HG02678 (cell line): ENCODE data around the gene ITGA4.

ENCODE experiments used
- ATAC-seq: cut with Tn5 transposase; IDR thresholded peaks from one replicate; pipeline ENCODE4 v1.9.1; 2021; ENCODE audit warnings: mild to moderate bottlenecking, moderate library complexity; ENCODE audit not compliant: unreplicated experiment

Gene ITGA4

DNA sequence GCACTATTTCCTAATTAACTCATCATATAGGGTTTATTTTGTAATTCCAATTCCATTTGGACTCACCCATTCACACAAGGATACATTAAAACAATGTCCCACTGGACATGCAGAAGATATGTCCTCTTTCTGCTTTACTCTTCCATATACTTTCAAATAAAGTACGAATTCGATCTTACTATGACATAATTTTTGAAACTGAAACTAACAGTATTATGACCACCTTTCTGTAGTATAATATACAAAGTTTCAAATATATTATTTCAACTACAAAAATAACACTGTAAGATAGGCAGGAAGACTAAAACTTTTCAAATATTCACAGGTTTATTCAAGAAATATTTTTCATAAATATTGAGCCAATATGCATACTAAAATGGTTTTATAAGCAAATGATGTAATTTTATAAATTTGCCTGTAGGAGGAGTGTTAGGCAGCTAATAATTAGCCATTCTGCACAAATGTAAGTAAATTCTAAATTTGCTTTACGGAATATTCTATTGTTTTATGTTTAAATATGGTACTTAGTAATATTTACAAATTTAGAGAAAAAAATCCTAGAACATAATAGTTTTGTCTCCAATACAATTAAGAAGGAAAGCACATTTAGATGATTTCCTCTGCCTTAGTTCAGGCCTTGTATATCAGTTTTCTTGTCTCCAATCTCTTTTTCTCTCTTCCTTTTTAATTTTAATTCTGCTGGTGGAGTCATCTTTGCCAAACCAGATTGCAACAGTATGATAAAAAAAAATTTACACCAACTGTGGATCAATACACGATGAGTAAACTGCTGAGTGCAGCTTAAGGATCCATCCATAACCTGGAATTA is 113.9 kb downstream of the ITGA4 start:
- peak; percentile 38 for ATAC-seq

DNA sequence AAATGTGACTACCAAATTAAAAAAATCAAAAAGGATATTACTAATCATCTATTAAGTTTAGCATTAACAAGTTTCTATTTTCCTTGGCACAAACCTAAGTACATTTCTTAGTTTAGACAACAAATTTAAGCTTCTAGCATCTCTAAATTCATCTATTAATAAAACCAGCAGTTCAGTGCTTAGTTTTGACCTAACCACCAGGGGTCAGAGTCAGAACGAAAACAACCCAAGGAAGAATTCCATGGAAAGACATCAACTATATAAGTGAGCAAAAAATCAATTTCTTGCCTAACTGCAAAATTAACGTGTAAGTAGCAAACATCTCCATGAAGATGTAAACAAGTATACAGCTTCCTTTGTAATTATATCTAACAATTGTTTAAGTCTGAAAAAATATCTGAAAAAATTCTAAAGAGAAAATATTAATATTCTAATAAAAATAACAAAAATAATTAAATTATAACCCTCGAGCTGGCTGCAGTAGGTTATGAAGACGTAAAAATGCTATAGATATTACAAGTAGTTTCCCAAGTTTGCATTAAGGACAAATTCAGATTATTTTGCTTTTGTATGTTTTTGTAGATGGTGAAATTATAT is 116.1 kb downstream of the ITGA4 start:
- no peak for ATAC-seq

GRCh38 chr2:181574321-181574720 is 117.1 kb downstream of the ITGA4 start:
- no peak for ATAC-seq

- no peak for ATAC-seq
Measured at GRCh38 chr2:181575024-181575649, 118.0 kb downstream of the ITGA4 start.

DNA sequence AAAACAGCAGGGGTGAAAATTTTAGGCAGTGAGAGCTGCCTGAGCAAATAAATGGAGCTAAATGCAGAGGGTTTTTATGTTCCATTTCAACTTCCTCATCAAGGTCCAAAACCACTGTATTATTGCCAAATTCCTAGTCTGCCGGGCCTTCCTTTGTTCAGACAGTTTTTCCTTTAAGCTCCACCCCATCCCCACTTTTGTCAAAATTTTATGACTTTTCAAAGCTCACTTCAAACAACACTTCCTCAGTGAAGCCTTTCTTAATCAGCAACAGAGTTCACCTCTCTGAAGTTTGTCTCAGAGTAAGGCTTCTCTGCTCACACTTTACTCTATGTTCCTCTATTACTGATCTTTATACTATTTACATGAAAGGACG is 118.5 kb downstream of the ITGA4 start:
- ATAC-seq, result no peak

GRCh38 chr2:181576431-181576830 is 119.2 kb downstream of the ITGA4 start:
- ATAC-seq, result no peak

DNA sequence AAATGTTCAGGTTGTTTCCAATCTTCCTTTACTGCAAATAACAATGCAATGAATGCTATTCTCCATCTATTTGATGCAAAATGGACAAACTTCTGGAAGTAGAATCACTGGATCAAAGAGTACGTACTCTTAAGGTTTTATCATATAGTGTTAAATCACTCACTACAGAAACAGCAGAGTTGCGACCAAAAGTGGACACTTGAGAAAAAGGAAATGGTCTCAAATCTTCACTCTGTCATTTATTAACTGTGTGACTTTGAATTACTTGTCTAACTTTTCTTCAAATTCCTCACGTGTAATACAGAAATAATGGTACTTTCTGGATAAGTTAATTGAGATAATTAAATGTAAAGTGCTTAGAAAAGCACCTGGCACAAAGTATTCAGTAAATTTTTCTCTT is 121.6 kb downstream of the ITGA4 start:
- peak; percentile 49 for ATAC-seq

DNA sequence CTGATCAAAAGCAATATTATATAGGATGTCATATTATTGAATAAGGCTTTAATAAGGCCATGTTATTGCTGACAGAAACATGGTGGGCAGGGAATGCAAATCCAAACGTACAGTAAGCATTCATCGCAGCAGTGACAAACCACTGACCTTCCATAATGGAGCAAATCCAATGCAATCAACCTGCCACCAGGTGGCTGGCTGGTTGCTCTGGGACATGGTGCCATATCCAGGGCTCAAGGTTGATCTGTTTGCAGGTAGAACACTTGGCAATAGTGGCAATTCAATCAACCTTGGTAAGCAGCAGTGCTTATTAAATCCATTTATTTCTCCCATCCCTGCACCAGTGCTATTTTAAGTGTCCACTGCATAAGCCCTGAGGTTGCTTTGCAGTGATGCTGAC is 124.3 kb downstream of the ITGA4 start:
- no peak for ATAC-seq

DNA sequence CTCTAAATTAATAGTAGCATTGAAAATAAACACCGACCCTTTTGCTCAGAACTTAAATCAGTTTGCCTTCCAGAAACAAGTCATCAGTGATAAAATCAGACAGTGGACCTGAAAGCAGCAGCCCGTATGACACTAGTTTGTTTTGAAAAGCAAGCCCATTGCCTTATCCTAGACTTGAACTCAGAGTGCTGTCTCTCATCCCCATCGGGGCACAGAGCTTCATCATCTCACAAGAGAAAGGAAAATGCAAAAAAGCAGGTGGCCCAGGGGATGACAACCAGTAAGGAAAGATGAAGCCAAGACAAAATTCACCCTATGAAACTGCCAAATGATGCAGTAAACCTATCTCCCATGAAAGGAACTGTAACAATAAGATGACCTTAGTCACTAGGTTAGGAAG is 128.5 kb downstream of the ITGA4 start:
- ATAC-seq, result no peak
